SJSA1 (cell line): Measurements from ENCODE around the gene ADD3. TPM values are rescaled to one million over a fixed set of nuclear protein-coding genes. Genes with fewer than 3 reads are reported as not detected.

Source experiments
- DNase-seq, 2 experiments: peaks; one replicate each; pipeline ENCODE4 v3.0.0-alpha.2; 2015 to 2020; ENCODE audit warnings: low spot score in 2 of 2, low read depth in 1 of 2
- H3K27ac ChIP-seq: fragments of 250-450 bp; sonication (Bioruptor Pico); 2 replicates; pipeline ENCODE4 v1.5.1; 2020; ENCODE audit warnings: mild to moderate bottlenecking, moderate library complexity
- H3K27me3 ChIP-seq: fragments of 250-450 bp; sonication (Bioruptor Pico); replicated peaks from 2 replicates; pipeline ENCODE4 v1.5.1; 2020; ENCODE audit warnings: mild to moderate bottlenecking, moderate library complexity
- H3K36me3 ChIP-seq: fragments of 250-450 bp; sonication (Bioruptor Pico); 2 replicates; pipeline ENCODE4 v1.5.1; 2020; ENCODE audit warnings: mild to moderate bottlenecking
- H3K4me1 ChIP-seq: fragments of 250-450 bp; sonication (Bioruptor Pico); replicated peaks from 2 replicates; pipeline ENCODE4 v1.6.1; 2021; ENCODE audit warnings: mild to moderate bottlenecking
- H3K4me3 ChIP-seq: fragments of 250-450 bp; sonication (Bioruptor Pico); 2 replicates; pipeline ENCODE4 v1.5.1; 2020; ENCODE audit warnings: mild to moderate bottlenecking
- H3K9me3 ChIP-seq: fragments of 250-450 bp; sonication (Bioruptor Pico); replicated peaks from 2 replicates; pipeline ENCODE4 v1.5.1; 2020; ENCODE audit warnings: mild to moderate bottlenecking
- total RNA-seq: library from RNA; depleted of rRNA; stranded (reverse); fragments of >200 nt; shearing (Covaris generic); gene quantifications from 2 replicates; pipeline ENCODE4 v1.2.3, GENCODE V29; 2014; rRNA removed

ADD3 gene
- total RNA-seq, 1 experiment from 2014 or later = 303 TPM

- Histone ChIP-seq H3K4me1 (no peaks in the 10 kb centered on the region), H3K27me3 (no peaks in the 10 kb centered on the region), H3K27ac (no peak overlapping the region), H3K4me3 (no peak overlapping the region), H3K9me3 (no peaks in the 10 kb centered on the region), H3K36me3 (no peaks in the 10 kb centered on the region)
- peak in 1 of 2 experiments; percentile 19 for DNase-seq
These were observed 173.7 kb downstream of the ADD3 start for GRCh38 chr10:110181451-110181850.

- Histone ChIP-seq H3K27me3 (no peaks in the 10 kb centered on the region), H3K4me1 (no peaks in the 10 kb centered on the region), H3K36me3 (no peaks in the 10 kb centered on the region), H3K9me3 (no peaks in the 10 kb centered on the region), H3K4me3 (no peak overlapping the region), H3K27ac (no peak overlapping the region)
- peak in 1 of 2 experiments; percentile 8 for DNase-seq
These were observed 174.1 kb downstream of the ADD3 start for GRCh38 chr10:110181911-110182310.

GRCh38 chr10:110184398-110184797 is 176.6 kb downstream of the ADD3 start:
- H3K4me1 ChIP-seq = no peaks in the 10 kb centered on the region
- no peaks in the 10 kb centered on the region for H3K36me3 ChIP-seq
- no peaks in the 10 kb centered on the region for H3K9me3 ChIP-seq
- no peak overlapping the region for H3K4me3 ChIP-seq
- no peak overlapping the region for H3K27ac ChIP-seq
- H3K27me3 ChIP-seq = no peaks in the 10 kb centered on the region
- no peak for DNase-seq

Other genes starting within 250 kb of the ADD3 start
- 81.3 and 105 TPM in 2 replicates for gene XPNPEP1, start 84.5 kb upstream of the ADD3 start, total RNA-seq
- gene MXI1, start 199.6 kb downstream of the ADD3 start, total RNA-seq = 1.4 and 4.3 TPM in 2 replicates